Choroid plexus epithelial cell (primary cell): ENCODE measurements around the gene PLEKHN1.

ENCODE experiments used
- DNase-seq: peaks from one replicate; pipeline ENCODE4 v3.0.0-alpha.2; 2010; ENCODE audit warnings: low read depth
- H3K4me3 ChIP-seq: 2 replicates; pipeline ENCODE4 v1.5.1; 2011; ENCODE audit warnings: low read depth, mild to moderate bottlenecking, control low read depth, low read length, moderate library complexity
- CTCF ChIP-seq: conservative IDR thresholded peaks from 2 replicates; pipeline ENCODE4 v1.5.1; 2011; ENCODE audit warnings: low read depth, mild to moderate bottlenecking, control low read depth, inconsistent platforms, low read length, moderate library complexity

Gene PLEKHN1

DNA sequence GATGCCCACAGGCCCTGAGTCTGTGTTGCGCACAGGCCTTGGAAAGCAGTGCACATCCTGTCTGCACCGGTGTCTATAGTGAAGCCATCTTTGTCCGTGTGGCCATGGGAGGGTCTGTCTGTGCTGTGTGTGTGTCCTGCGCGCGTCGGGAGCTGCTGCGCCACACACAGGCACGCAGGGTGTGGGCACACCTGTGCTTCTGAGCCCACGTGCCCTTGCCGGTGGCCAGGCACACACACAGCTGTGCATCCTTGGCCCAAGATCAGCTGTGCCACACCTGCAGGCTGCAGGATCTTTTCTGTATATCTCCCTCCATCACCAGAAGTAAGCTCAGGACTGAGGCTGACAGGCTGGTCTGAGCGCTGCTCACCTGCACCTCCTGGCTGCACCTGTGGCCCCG lies 45.8 kb upstream of the PLEKHN1 start:
- H3K4me3 ChIP-seq, result no peak overlapping the region
- no peak for DNase-seq
- TF ChIP-seq CTCF, result no peak

GRCh38 chr1:921011-921837 lies 45.1 kb upstream of the PLEKHN1 start:
- H3K4me3 ChIP-seq, result no peak overlapping the region
- peak; percentile 58 for TF ChIP-seq CTCF
- DNase-seq, result peak; percentile 76

DNA sequence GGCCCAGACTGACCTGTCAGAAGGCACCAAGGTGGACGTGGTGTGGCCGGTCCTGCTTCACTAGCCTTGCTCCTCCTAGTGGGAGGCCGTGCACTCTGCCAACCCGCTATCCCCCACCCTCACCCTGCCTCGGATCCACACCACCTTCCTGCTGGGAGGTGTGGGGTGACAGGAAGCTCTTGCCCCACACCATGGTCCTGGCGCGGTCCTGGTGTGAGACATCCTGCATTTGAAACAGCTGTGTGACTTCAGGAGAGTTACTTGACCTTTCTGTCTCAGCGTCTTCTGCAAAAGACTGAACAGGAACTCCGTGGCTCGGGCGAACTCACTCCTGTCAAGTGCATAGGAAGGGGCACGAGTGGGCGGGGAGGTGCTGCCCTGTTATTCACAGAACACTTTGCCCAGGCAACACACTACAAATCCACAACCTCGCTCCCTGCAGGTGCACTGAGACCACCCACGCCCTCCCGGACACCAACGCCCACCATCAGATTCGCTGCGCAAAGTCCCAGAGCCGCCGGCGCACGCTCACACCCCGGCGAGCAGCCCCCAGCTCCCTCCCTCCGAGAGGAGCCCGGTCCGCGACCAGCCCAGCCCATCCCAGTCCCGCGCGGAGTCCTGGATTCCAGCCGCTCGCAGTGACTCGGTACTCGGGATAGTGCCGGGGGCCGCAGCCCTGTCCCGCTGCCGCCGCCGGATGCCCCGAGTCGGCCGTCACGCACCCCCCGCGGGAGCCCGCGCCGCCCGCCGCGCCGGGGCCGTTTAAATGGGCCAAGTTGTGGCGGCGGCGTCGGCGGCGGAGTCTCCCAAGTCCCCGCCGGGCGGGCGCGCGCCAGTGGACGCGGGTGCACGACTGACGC lies 42.9 kb upstream of the PLEKHN1 start, which contains the start of gene SAMD11:
Gene SAMD11 (plus strand): TSS at position 793 of the 860 bp plus-strand sequence. CDS start 509 bp downstream, outside the sequence.
- H3K4me3 ChIP-seq, result peak within 1 kb of the TSS; percentile 66
- peak; percentile 80 for DNase-seq

DNA sequence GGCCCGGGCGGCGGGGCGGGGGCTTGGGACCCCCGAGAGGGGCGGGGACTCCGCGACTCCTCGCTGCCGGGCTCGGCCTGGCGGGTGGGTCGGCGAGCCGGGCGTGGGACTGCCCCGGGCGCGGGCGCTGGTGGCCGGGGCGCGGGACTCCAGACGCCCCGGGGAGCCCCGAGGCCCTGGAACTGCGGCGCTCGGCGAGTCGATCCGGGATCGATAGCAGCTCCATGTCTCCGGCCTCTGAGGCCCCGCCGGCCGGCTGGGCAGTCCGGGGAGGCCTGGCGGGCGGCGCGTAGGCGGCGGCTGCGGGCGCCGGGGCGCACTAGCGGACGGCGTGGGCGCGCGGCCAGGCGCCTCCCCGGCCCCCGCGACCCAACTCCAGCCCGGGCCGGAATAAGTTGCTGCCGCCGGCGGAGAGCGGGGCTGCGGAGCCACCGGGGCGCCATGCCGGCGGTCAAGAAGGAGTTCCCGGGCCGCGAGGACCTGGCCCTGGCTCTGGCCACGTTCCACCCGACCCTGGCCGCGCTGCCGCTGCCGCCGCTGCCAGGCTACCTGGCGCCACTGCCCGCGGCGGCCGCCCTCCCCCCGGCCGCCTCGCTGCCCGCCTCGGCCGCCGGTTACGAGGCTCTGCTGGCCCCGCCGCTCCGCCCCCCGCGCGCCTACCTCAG lies 42.2 kb upstream of the PLEKHN1 start:
- no peak for DNase-seq
- peak overlapping the region; percentile 66 for H3K4me3 ChIP-seq
- no peak for TF ChIP-seq CTCF

More for the DNA sequence above, 42.9 kb upstream of the PLEKHN1 start, which contains the start of gene SAMD11:
- TF ChIP-seq CTCF, result no peak

- peak overlapping the region; percentile 66 for H3K4me3 ChIP-seq
- no peak for TF ChIP-seq CTCF
- DNase-seq, result no peak
These were observed 41.4 kb upstream of the PLEKHN1 start for GRCh38 chr1:924656-925560.
